Neuronal stem cell (in vitro differentiated cells): ENCODE data around the gene PLEKHA3.
"Not testable (repeated sequence)": the region's sequence is repeated elsewhere in the genome, so short reads cannot be mapped to it uniquely, and the experiment has no call there.

Experiments used
- DNase-seq: peaks from one replicate; pipeline ENCODE4 v3.0.0-alpha.2; 2013; ENCODE audit warnings: low spot score
- H2AFZ ChIP-seq: one replicate; pipeline ENCODE4 v1.6.1; 2013; ENCODE audit warnings: mild to moderate bottlenecking, low read length, inconsistent platforms
- H2AK5ac ChIP-seq: 2 replicates; pipeline ENCODE4 v1.6.1; 2013; ENCODE audit warnings: low read depth, mild to moderate bottlenecking, inconsistent platforms, low read length, moderate library complexity, mixed read lengths
- H2BK120ac ChIP-seq: 2 replicates; pipeline ENCODE4 v1.6.1; 2013; ENCODE audit warnings: low read depth, mild to moderate bottlenecking, inconsistent platforms, low read length, moderate library complexity, mixed read lengths
- H2BK12ac ChIP-seq: one replicate; pipeline ENCODE4 v1.6.1; 2013; ENCODE audit warnings: low read length, inconsistent platforms
- H2BK15ac ChIP-seq: 2 replicates; pipeline ENCODE4 v1.6.1; 2013; ENCODE audit warnings: mild to moderate bottlenecking, low read length, inconsistent platforms, mixed read lengths
- H2BK5ac ChIP-seq: one replicate; pipeline ENCODE4 v1.6.1; 2013; ENCODE audit warnings: inconsistent platforms, mild to moderate bottlenecking, low read length, moderate library complexity
- H3K14ac ChIP-seq: one replicate; pipeline ENCODE4 v1.6.1; 2013; ENCODE audit warnings: low read length, inconsistent platforms
- H3K18ac ChIP-seq: 2 replicates; pipeline ENCODE4 v1.6.1; 2013; ENCODE audit warnings: low read length, inconsistent platforms
- H3K23ac ChIP-seq: 2 replicates; pipeline ENCODE4 v1.6.1; 2013; ENCODE audit warnings: low read depth, mild to moderate bottlenecking, mixed read lengths, low read length, inconsistent platforms; ENCODE audit not compliant: poor library complexity
- H3K27ac ChIP-seq: replicated peaks from 3 replicates; pipeline ENCODE4 v1.5.1; 2013; ENCODE audit warnings: low read length, inconsistent platforms
- H3K27me3 ChIP-seq, 3 experiments: 2 replicates each; pipeline ENCODE4 v1.6.1; 2013; ENCODE audit warnings: low read length in 3 of 3, mild to moderate bottlenecking in 2 of 3, inconsistent platforms in 1 of 3, low read depth in 1 of 3, mixed read lengths in 1 of 3, moderate library complexity in 1 of 3; ENCODE audit not compliant: control insufficient read depth in 3 of 3, insufficient read depth in 3 of 3
- H3K36me3 ChIP-seq, 2 donors: replicated peaks in 1 of 2; 2 replicates each; pipeline ENCODE4 v1.6.1; 2013; ENCODE audit warnings: low read length in 2 of 2; ENCODE audit not compliant: control insufficient read depth in 2 of 2, insufficient read depth in 2 of 2
- H3K4ac ChIP-seq: 2 replicates; pipeline ENCODE4 v1.6.1; 2013; ENCODE audit warnings: inconsistent platforms, mild to moderate bottlenecking, low read length, moderate library complexity
- H3K4me1 ChIP-seq, 2 donors: 1 replicate in 1 of 2; 2 replicates in 1 of 2; pipeline ENCODE4 v1.6.1; 2013; ENCODE audit warnings: low read length in 2 of 2, low read depth in 1 of 2; ENCODE audit not compliant: control insufficient read depth in 2 of 2, insufficient read depth in 1 of 2
- H3K4me2 ChIP-seq: one replicate; pipeline ENCODE4 v1.6.1; 2013; ENCODE audit warnings: mild to moderate bottlenecking, low read length, inconsistent platforms; ENCODE audit not compliant: insufficient read depth, poor library complexity, severe bottlenecking
- H3K4me3 ChIP-seq, 2 donors: 2 replicates each; pipeline ENCODE4 v1.5.1; 2013; ENCODE audit warnings: low read length in 2 of 2, mild to moderate bottlenecking in 2 of 2, inconsistent platforms in 1 of 2, moderate library complexity in 1 of 2
- H3K79me1 ChIP-seq: one replicate; pipeline ENCODE4 v1.6.1; 2013; ENCODE audit warnings: low read depth, mild to moderate bottlenecking, inconsistent platforms, low read length, moderate library complexity
- H3K9ac ChIP-seq: one replicate; pipeline ENCODE4 v1.6.1; 2013; ENCODE audit warnings: mild to moderate bottlenecking, low read depth, low read length, inconsistent platforms; ENCODE audit not compliant: poor library complexity
- H3K9me3 ChIP-seq, 2 donors: replicated peaks in 1 of 2; 2 replicates each; pipeline versions ENCODE3 to v1.6.1; 2013; ENCODE audit warnings: low read length in 2 of 2, mild to moderate bottlenecking in 2 of 2, inconsistent platforms in 1 of 2, low read depth in 1 of 2, mixed read lengths in 1 of 2, moderate library complexity in 1 of 2; ENCODE audit not compliant: control insufficient read depth in 2 of 2, insufficient read depth in 1 of 2
- H4K8ac ChIP-seq: one replicate; pipeline ENCODE4 v1.6.1; 2013; ENCODE audit warnings: low read depth, mild to moderate bottlenecking, inconsistent platforms, low read length, moderate library complexity
- H4K91ac ChIP-seq: one replicate; pipeline ENCODE4 v1.6.1; 2013; ENCODE audit warnings: low read length, low read depth, mild to moderate bottlenecking, inconsistent platforms; ENCODE audit not compliant: poor library complexity
- WGBS, 2 donors: extraction: QIAGEN DNeasy Blood & Tissue Kit; methylation state at CpG; one replicate each; pipeline ENCODE4 v1.1.7; 2013; ENCODE audit warnings: missing lambda C conversion rate in 2 of 2, mixed read lengths in 1 of 2; ENCODE audit not compliant: insufficient read length in 2 of 2, insufficient replicate concordance in 1 of 2; ENCODE audit errors: extremely low coverage in 2 of 2; 5-methylcytosine and 5-hydroxymethylcytosine counted together

The PLEKHA3 gene

DNA sequence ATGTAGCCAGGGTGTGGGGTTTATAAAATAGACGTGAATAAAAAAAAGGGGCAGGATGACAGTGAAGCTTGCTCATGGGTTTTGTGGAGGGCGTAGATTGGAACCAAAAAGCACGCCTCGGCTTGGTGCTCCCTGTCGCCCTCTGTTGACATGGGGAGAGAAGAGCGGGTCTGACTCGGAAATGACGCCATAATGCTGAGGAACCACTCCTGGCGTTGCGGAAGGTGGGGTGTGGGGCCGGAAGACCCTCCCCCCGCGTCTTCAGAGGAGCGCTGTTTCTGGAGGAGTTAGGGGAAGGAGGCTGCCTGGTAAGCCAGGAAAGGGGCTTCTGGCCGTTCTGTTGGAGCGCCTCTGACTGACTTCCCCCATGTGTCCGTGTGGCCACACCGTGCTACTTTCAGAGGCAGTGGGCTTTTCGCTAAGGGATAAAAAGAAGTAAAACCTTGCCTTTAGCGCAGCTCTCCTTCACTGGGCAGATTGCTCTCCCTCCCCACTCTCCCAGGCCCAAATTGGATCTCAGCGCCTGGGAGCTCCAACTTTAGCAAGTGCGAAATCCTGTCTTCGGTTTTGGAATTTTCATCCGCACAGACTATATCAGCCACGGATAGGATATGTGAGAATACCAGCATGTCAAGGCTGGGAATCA, 42.8 kb downstream of the PLEKHA3 start:
- peak; percentile 65 for DNase-seq
- Histone ChIP-seq H2BK12ac (no peak overlapping the region), H3K18ac (peak overlapping the region; percentile 57), H3K4me1 (peaks cover 0 to 2% of the 10 kb centered on the region in 2 donors), H2AK5ac (no peak overlapping the region), H3K4me3 (peak overlapping the region; percentile 78 to 85), H3K23ac (peak overlapping the region; percentile 39), H2BK15ac (no peak overlapping the region), H2AFZ (peak overlapping the region; percentile 94), H3K9ac (peak overlapping the region; percentile 46), H3K27ac (peak overlapping the region; percentile 29), H4K8ac (no peak overlapping the region), H2BK5ac (no peak overlapping the region), H3K79me1 (peaks cover 4% of the 10 kb centered on the region), H3K4ac (no peak overlapping the region), H3K14ac (no peak overlapping the region), H3K4me2 (peak overlapping the region; percentile 60), H3K9me3 (no peaks in the 10 kb centered on the region), H4K91ac (no peak overlapping the region), H3K27me3 (no peaks in the 10 kb centered on the region), H3K36me3 (peaks cover 0 to 11% of the 10 kb centered on the region in 2 donors), H2BK120ac (no peak overlapping the region)
- no CpG with 5 or more reads among the region's 25 CpGs for WGBS, 2 donors

DNA sequence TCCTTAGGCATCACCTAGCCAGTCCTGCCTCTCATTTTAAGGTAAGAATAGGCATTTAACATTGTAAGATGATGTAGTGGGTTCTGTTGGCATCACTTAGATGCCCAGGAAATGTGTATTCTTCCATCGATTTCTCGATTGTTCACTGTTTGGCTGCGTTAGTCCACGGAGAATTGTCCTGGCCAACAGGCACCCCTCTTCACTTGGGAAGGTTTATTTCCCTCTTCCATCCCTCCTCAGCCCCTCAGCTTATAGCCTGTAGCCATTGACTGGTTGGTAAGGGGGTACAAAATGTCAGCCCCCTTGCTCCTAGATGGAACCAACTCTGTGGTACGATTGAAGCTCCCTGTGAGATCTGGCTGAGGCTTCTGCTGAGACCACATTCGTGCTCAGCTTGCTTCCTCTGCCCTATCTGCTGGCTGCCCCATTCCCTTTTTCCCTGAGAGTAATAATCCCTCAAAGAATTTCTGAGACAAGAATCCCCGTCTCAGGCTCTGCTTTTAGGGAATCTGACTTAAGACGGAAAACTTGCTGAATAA, 43.4 kb downstream of the PLEKHA3 start:
- peak overlapping the region; percentile 60 for H3K4me2 ChIP-seq
- H2BK5ac ChIP-seq = no peak overlapping the region
- no peak for DNase-seq
- H2AK5ac ChIP-seq = no peak overlapping the region
- no peak overlapping the region for H4K8ac ChIP-seq
- peaks cover 0 to 2% of the 10 kb centered on the region in 2 donors for H3K4me1 ChIP-seq
- WGBS, 2 donors = no CpG with 5 or more reads among the region's 8 CpGs
- no peaks in the 10 kb centered on the region for H3K9me3 ChIP-seq
- H4K91ac ChIP-seq = no peak overlapping the region
- H2BK120ac ChIP-seq = no peak overlapping the region
- H2AFZ ChIP-seq = peak overlapping the region; percentile 94
- peaks cover 4% of the 10 kb centered on the region for H3K79me1 ChIP-seq
- H3K27ac ChIP-seq = no peak overlapping the region
- H3K4ac ChIP-seq = no peak overlapping the region
- H2BK12ac ChIP-seq = no peak overlapping the region
- H3K27me3 ChIP-seq = no peaks in the 10 kb centered on the region
- H2BK15ac ChIP-seq = no peak overlapping the region
- peak overlapping the region; percentile 78 to 85 for H3K4me3 ChIP-seq
- peaks cover 0 to 10% of the 10 kb centered on the region in 2 donors for H3K36me3 ChIP-seq
- no peak overlapping the region for H3K18ac ChIP-seq
- H3K14ac ChIP-seq = no peak overlapping the region
- no peak overlapping the region for H3K9ac ChIP-seq
- no peak overlapping the region for H3K23ac ChIP-seq

DNA sequence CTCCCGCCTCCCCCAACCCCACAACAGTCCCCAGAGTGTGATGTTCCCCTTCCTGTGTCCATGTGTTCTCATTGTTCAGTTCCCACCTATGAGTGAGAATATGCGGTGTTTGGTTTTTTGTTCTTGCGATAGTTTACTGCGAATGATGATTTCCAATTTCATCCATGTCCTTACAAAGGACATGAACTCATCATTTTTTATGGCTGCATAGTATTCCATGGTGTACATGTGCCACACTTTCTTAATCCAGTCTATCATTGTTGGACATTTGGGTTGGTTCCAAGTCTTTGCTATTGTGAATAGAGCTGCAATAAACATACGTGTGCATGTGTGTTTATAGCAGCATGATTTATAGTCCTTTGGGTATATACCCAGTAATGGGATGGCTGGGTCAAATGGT, 44.8 kb downstream of the PLEKHA3 start:
- H3K18ac ChIP-seq, H3K14ac ChIP-seq, H3K27me3 ChIP-seq, H2AK5ac ChIP-seq, H3K4me2 ChIP-seq, H2BK5ac ChIP-seq, H4K8ac ChIP-seq, H3K4me1 ChIP-seq, H3K4ac ChIP-seq, H3K27ac ChIP-seq, H2BK120ac ChIP-seq, H3K9ac ChIP-seq, H2BK15ac ChIP-seq, H3K9me3 ChIP-seq, H3K4me3 ChIP-seq, H2AFZ ChIP-seq, H3K79me1 ChIP-seq, H3K23ac ChIP-seq, H2BK12ac ChIP-seq, H4K91ac ChIP-seq, DNase-seq, H3K36me3 ChIP-seq: not testable (repeated sequence)
- no CpG with 5 or more reads among the region's 5 CpGs for WGBS, 2 donors

DNA sequence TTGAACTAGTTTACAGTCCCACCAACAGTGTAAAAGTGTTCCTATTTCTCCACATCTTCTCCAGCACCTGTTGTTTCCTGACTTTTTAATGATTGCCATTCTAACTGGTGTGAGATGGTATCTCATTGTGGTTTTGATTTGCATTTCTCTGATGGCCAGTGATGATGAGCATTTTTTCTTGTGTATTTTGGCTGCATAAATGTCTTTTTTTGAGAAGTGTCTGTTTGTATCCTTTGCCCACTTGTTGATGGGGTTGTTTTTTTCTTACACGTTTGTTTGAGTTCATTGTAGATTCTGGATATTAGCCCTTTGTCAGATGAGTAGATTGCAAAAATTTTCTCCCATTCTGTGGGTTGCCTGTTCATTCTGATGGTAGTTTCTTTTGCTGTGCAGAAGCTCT, 45.2 kb downstream of the PLEKHA3 start:
- H2AFZ ChIP-seq, H3K36me3 ChIP-seq, H3K23ac ChIP-seq, H2BK120ac ChIP-seq, H3K18ac ChIP-seq, H2BK12ac ChIP-seq, H4K8ac ChIP-seq, H3K4me3 ChIP-seq, H3K4me2 ChIP-seq, H3K4me1 ChIP-seq, H3K27ac ChIP-seq, H2AK5ac ChIP-seq, H3K9me3 ChIP-seq, H2BK15ac ChIP-seq, H2BK5ac ChIP-seq, H4K91ac ChIP-seq, H3K4ac ChIP-seq, H3K14ac ChIP-seq, DNase-seq, H3K27me3 ChIP-seq, H3K79me1 ChIP-seq, H3K9ac ChIP-seq: not testable (repeated sequence)
- WGBS, 2 donors = no CpG with 5 or more reads among the region's 1 CpG
